GM18508 (cell line): Measurements from ENCODE around the gene SPEF2.

Source experiments
- ATAC-seq: cut with Tn5 transposase; IDR thresholded peaks from one replicate; pipeline ENCODE4 v1.9.1; 2021; ENCODE audit warnings: moderate number of reproducible peaks; ENCODE audit not compliant: insufficient read depth, unreplicated experiment

Gene SPEF2

GRCh38 chr5:35617435-35618303 lies at the start of gene SPEF2:
Gene SPEF2 (plus strand): TSS chr5:35617863. CDS start chr5:35617998, 135 bp downstream.
- peak; percentile 76 for ATAC-seq

GRCh38 chr5:35575578-35575977 lies 42.1 kb upstream of the SPEF2 start:
- no peak for ATAC-seq

DNA sequence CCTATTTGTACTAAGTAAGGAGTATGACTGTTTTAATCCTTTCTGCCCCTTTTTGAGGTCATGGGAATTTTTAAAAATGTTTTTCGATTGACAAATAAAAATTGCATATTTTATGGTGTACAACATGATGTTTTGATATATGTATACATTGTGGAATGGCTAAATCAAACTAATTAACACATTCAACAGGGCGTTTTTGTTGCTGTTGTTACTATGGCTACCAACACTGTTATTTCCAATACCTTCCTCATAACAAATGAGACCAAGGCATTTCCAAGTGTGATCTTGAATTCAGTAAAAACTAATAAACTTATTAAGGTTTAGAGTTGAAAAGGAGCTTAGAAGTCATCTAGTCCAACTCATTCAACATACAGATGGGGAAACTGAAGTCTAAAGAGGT lies 30.2 kb upstream of the SPEF2 start:
- no peak for ATAC-seq

GRCh38 chr5:35593338-35593737 lies 24.3 kb upstream of the SPEF2 start:
- ATAC-seq: no peak

GRCh38 chr5:35598707-35599370 lies 18.8 kb upstream of the SPEF2 start:
- no peak for ATAC-seq

- ATAC-seq: no peak
Measured at GRCh38 chr5:35600591-35600990, 17.1 kb upstream of the SPEF2 start.

- ATAC-seq: no peak
Measured at GRCh38 chr5:35608881-35609779, 8.5 kb upstream of the SPEF2 start.

- no peak for ATAC-seq
Measured at GRCh38 chr5:35617060-35617434, 616 bp upstream of the SPEF2 start.

DNA sequence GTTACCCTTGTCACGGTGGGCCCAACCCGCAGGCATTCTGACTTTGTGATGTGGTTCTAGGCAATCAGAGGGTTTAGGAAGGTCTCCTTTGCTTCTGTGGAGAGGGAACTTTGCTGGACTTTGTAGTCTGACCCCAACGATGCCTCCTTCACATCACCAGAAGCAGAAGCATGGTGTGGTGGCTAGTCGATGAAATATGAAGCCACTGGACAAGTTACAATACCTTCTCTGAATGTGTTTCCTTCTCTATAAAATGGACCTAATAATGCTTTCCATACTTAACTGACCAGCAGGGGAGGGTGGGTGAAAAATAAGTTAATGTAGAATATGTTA lies 607 bp downstream of the SPEF2 start:
- ATAC-seq: no peak

GRCh38 chr5:35618781-35619180 lies 1.1 kb downstream of the SPEF2 start:
- no peak for ATAC-seq

DNA sequence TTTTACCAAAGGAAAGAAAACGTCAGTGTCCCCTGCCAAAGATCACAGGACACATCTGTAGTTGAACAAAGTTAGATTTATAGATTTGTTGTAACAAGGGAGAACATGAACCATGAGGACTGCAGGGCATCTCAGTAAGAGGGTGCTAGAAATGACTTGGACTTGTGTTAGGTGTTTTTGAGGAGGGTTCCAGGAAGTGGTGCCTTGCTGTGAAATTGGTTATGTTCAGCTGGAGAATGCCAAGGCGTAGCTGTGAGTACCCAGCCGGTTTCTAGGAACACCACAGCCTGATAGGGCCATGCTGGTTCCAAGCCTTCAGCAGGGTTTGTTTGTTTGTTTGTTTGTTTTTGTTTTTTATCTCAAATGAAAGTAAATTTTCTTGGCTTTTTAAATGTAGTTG lies 5.3 kb downstream of the SPEF2 start:
- no peak for ATAC-seq

GRCh38 chr5:35623991-35624390 lies 6.3 kb downstream of the SPEF2 start:
- ATAC-seq: no peak

GRCh38 chr5:35626108-35626507 lies 8.4 kb downstream of the SPEF2 start:
- ATAC-seq: no peak

GRCh38 chr5:35626553-35626952 lies 8.9 kb downstream of the SPEF2 start:
- no peak for ATAC-seq

- ATAC-seq: no peak
Measured at GRCh38 chr5:35634326-35634725, 16.7 kb downstream of the SPEF2 start.

DNA sequence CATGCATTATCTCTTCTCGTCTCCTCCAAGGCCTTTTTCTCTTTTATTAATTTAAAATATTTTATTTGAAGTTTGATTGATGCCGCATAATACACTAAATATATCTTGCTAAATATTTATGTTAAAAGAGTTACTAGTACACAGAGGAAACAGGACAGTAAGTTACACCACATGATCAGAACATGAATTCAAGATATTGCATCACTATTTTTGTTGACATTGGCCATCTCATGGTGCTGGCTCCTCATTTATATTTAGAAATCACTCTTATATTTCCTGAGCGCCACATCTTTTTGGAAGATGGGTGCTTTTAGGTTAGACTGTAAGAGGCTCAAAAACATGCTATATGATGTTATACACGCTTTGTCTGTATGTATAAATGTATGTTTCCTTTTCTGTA lies 23.0 kb downstream of the SPEF2 start:
- no peak for ATAC-seq

DNA sequence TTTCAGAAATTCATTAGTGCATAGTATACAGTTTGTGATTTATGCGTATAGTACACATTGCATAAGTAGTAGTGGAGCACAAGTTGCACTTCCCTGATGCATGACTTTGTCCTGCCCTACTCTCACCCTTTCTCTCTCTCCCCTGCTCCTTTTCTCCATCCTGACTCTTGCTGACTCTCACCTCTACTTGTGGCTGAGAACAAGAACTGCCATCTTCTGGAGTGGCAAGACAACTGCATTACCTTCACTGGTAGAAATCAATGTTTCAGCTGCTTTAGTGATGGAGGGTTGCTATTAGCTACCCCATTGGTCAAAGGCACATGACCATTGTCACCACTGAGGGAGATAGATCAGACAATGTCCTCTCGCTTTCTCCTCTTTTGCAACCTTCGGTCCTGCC lies 26.9 kb downstream of the SPEF2 start:
- no peak for ATAC-seq

DNA sequence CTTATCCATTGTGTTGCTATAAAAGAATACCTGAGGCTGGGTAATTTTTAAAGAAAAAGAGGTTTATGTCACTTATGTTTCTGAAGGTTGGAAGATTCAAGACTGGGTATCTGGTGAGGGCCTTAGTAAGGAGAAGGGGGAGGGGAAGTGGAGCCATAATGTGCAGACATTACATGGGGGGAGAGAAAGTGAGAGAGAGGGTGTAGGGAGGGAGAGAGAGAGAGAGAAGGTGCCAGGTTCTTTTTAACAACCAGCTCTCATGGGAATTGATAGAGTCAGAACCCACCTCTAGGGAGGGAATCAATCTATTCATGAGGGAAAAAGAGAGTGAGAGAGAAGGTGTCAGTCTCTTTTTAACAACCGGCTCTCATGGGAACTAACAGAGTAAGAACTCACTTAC lies 29.5 kb downstream of the SPEF2 start:
- no peak for ATAC-seq

DNA sequence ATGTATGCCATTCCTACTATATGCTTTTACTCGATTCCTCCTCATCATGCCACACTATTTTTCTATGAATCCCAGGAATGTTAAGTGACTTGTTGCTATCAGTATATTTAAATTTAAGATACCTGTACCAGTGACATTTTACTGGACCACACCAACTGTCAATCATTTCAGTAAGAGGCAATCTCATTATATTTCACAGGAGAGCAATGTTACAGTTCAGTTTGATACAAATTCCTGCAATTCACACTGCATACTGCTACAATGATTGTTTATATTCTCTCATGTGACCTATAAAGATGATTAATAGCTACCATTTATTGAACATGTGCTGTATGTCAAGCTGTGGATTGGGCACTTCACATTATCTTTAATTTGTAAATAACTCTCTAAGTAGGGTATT lies 30.0 kb downstream of the SPEF2 start:
- no peak for ATAC-seq

- no peak for ATAC-seq
Measured at GRCh38 chr5:35651002-35651756, 33.5 kb downstream of the SPEF2 start.
